PC-9 (cell line): ENCODE data around the gene YTHDF2. TPM values are rescaled to one million over a fixed set of nuclear protein-coding genes. Genes with fewer than 3 reads are reported as not detected.

Source experiments
- BruUV-seq: library from RNA; stranded (reverse); fragments of 400-500 nt; replicated peaks from 2 replicates; lab custom pipeline; 2021; lab: Mats Ljungman, UMichigan
- CTCF ChIA-PET: fragments of 300-600 bp; sonication (Branson Sonifier 250); formaldehyde crosslinking; loops from one replicate; lab custom pipeline; 2022; ENCODE audit warnings: antibody characterized with exemption; lab: Charles Lee
- POLR2A ChIA-PET: fragments of 300-600 bp; sonication (Branson Sonifier 250); formaldehyde crosslinking; loops from one replicate; lab custom pipeline; 2022; ENCODE audit warnings: antibody characterized with exemption; ENCODE audit not compliant: unreplicated experiment; lab: Charles Lee
- DNase-seq, 2 experiments: peaks; one replicate each; pipeline versions ENCODE4 v3.0.0 to v3.0.0-alpha.2; 2015 to 2022; ENCODE audit warnings: mixed read lengths in 1 of 2
- H2AFZ ChIP-seq: fragments of 200-600 bp; sonication (generic); 2 replicates; pipeline ENCODE4 v1.8.1; 2017; ENCODE audit warnings: antibody characterized with exemption
- H3F3A ChIP-seq: fragments of 200-600 bp; sonication (generic); 2 replicates; pipeline ENCODE4 v1.8.1; 2017; ENCODE audit warnings: antibody characterized with exemption, mild to moderate bottlenecking, low read depth; ENCODE audit not compliant: insufficient read depth
- H3K27ac ChIP-seq: fragments of 200-600 bp; sonication (generic); 2 replicates; pipeline ENCODE4 v1.6.1; 2016; ENCODE audit warnings: mixed run types
- H3K27me3 ChIP-seq: fragments of 200-600 bp; sonication (generic); 2 replicates; pipeline ENCODE4 v1.6.1; 2016; ENCODE audit warnings: low read depth, mixed run types; ENCODE audit not compliant: insufficient read depth
- H3K36me3 ChIP-seq: fragments of 200-600 bp; sonication (generic); 2 replicates; pipeline ENCODE4 v1.6.1; 2016; ENCODE audit warnings: low read depth, mixed run types
- H3K4me1 ChIP-seq: fragments of 200-600 bp; sonication (generic); replicated peaks from 2 replicates; pipeline ENCODE4 v1.6.1; 2016; ENCODE audit warnings: mixed run types; ENCODE audit not compliant: insufficient read depth
- H3K4me2 ChIP-seq: fragments of 200-600 bp; sonication (generic); 2 replicates; pipeline ENCODE4 v1.6.1; 2017; ENCODE audit warnings: mixed run types
- H3K4me3 ChIP-seq: fragments of 200-600 bp; sonication (generic); 2 replicates; pipeline ENCODE4 v1.6.1; 2016; ENCODE audit warnings: mixed run types
- H3K79me2 ChIP-seq: fragments of 200-600 bp; sonication (generic); 2 replicates; pipeline ENCODE4 v1.6.1; 2017; ENCODE audit warnings: low read depth, mixed run types
- H3K9me2 ChIP-seq: fragments of 200-600 bp; sonication (generic); 2 replicates; pipeline ENCODE4 v1.8.1; 2017; ENCODE audit warnings: mild to moderate bottlenecking; ENCODE audit not compliant: insufficient read depth
- H3K9me3 ChIP-seq: fragments of 200-600 bp; sonication (generic); 2 replicates; pipeline ENCODE4 v1.8.1; 2016; ENCODE audit warnings: low read depth; ENCODE audit not compliant: insufficient read depth
- H4K20me1 ChIP-seq: fragments of 200-600 bp; sonication (generic); 2 replicates; pipeline ENCODE4 v1.8.1; 2017; ENCODE audit not compliant: insufficient read depth
- EZH2 ChIP-seq: fragments of 200-600 bp; sonication (generic); IDR thresholded peaks from 2 replicates; pipeline ENCODE4 v1.8.0; 2017; ENCODE audit warnings: antibody characterized with exemption, low read depth
- intact Hi-C: fragments of 100-400 bp; cut with micrococcal nuclease; formaldehyde crosslinking; loops from one replicate; pipeline ENCODE4 v1.10.0; 2022; ENCODE audit not compliant: unreplicated experiment
- total RNA-seq: library from RNA; stranded (reverse); gene quantifications from 2 replicates; pipeline ENCODE4 v1.2.3, GENCODE V29; 2021
- TF ChIP-seq, protein P1 (sequence below): fragments of 200-600 bp; sonication (generic); conservative IDR thresholded peaks from 2 replicates; pipeline ENCODE4 v1.6.1; 2017; ENCODE audit warnings: mixed run types, antibody characterized with exemption, mild to moderate bottlenecking, moderate library complexity

The YTHDF2 gene
- total RNA-seq, 1 experiment from 2014 or later, result 63.4 TPM

DNA sequence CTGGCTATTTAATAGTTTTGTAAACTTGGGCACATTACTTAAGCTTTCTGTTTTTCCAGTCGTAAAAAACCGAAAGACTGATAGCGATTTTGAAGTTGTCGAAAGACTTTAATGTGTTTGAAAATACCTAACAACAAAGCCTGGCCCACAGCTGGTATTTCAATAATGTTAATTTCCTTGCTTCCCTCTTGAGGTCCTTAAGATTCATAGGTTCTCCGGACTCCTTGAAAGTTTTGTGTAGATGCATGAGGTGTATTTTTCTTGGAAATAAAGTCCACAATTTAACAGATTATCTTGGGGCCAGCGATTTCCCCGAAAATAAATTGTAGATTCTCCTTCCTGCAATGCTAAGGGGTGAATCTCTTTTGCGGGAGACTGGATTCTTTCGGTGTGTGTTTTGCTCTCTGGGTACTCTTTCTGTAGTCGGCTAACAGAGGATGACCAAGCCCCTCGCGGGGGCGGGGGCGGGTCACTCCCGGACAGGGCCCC is 735 bp upstream of the YTHDF2 start:
- peaks cover 14% of the 10 kb centered on the region; the same call in 1 of the 2 replicates for H3F3A ChIP-seq
- H3K9me3 ChIP-seq, result no peaks in the 10 kb centered on the region
- intact Hi-C loops, result loop anchor here (1.0 kb wide), 2 partner anchors 87 to 93 kb away; partner anchors contain the start of gene TAF12
- H3K4me3 ChIP-seq, result peak overlapping the region; percentile 82
- BruUV-seq, result TSS peak; percentile 86
- H2AFZ ChIP-seq, result peak overlapping the region; percentile 90
- peaks cover 42% of the 10 kb centered on the region for H3K79me2 ChIP-seq
- H3K9me2 ChIP-seq, result no peaks in the 10 kb centered on the region
- no peak for TF ChIP-seq EZH2
- peaks cover 26% of the 10 kb centered on the region for H4K20me1 ChIP-seq
- H3K27me3 ChIP-seq, result no peaks in the 10 kb centered on the region
- peaks cover 25% of the 10 kb centered on the region for H3K4me1 ChIP-seq
- POLR2A ChIA-PET, result interaction anchor here (0.5 to 1.9 kb wide), 7 partner anchors 18 to 298 kb away, joined by 3 to 45 read pairs (median 19); partner anchors contain the start of genes RNU11 and TAF12
- no peak for DNase-seq
- H3K36me3 ChIP-seq, result peaks cover 13% of the 10 kb centered on the region
- H3K27ac ChIP-seq, result peak overlapping the region; percentile 74
- CTCF ChIA-PET, result interaction anchor here (0.6 to 1.3 kb wide), 9 partner anchors 11 to 141 kb away, joined by 3 to 23 read pairs (median 5); partner anchors contain the start of genes GMEB1 and RNU11
- H3K4me2 ChIP-seq, result peak overlapping the region; percentile 80

DNA sequence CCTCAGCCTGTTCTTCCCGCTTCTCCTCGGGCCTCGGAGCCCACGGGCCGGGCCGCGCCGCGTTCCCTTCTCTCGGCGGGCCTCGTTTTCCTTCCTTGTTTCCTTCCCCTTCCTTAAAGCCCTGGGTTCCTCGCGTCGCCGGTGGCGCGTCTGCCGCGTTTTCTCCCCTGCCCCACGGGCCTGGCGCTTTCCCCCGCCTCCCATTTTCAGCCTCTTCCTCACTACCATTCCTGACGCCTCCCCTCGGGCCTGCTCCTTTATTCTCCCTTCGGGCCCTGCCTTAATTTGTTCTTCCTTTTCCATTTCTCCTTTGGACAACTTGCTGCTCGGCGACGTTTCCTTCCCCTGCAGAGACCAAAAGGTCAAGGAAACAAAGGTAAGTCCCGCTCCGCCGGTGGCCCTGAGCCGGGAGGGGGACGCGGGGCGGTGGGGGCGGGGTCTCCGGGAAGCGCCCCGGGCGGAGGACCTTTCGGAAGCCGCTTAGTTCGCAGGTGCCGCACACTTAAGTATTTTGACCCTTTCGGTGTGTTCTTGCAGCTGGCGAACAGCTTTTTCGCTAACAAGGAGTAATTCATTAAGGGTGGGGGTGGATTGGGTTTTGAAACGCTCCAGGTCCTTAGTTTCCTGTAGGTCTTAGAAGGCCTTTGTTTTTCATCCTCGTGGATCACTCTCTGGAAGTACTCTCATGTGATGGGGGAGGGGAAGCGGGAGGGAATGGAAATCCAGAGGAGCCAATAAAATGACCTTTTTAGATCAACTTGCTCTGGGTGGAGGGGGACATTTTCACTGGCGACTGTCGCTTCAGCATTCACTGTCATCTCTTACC is 780 bp downstream of the YTHDF2 start:
- peaks cover 20% of the 10 kb centered on the region for H3K36me3 ChIP-seq
- peak overlapping the region; percentile 82 for H3K4me3 ChIP-seq
- peaks cover 40% of the 10 kb centered on the region for H4K20me1 ChIP-seq
- intact Hi-C loops, result no loop called here
- no peaks in the 10 kb centered on the region for H3K27me3 ChIP-seq
- no peaks in the 10 kb centered on the region for H3K9me3 ChIP-seq
- peak overlapping the region; percentile 77 for H2AFZ ChIP-seq
- H3K79me2 ChIP-seq, result peaks cover 56% of the 10 kb centered on the region
- peak overlapping the region; percentile 80 for H3K4me2 ChIP-seq
- DNase-seq, result peak; percentile 35 to 37
- no peak for TF ChIP-seq EZH2
- TF ChIP-seq, protein P1, sequence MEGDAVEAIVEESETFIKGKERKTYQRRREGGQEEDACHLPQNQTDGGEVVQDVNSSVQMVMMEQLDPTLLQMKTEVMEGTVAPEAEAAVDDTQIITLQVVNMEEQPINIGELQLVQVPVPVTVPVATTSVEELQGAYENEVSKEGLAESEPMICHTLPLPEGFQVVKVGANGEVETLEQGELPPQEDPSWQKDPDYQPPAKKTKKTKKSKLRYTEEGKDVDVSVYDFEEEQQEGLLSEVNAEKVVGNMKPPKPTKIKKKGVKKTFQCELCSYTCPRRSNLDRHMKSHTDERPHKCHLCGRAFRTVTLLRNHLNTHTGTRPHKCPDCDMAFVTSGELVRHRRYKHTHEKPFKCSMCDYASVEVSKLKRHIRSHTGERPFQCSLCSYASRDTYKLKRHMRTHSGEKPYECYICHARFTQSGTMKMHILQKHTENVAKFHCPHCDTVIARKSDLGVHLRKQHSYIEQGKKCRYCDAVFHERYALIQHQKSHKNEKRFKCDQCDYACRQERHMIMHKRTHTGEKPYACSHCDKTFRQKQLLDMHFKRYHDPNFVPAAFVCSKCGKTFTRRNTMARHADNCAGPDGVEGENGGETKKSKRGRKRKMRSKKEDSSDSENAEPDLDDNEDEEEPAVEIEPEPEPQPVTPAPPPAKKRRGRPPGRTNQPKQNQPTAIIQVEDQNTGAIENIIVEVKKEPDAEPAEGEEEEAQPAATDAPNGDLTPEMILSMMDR, result no peak
- ChIA-PET POLR2A (interaction anchor here (0.5 to 1.9 kb wide), 13 partner anchors 14 to 698 kb away, joined by 3 to 45 read pairs (median 16); partner anchors contain the start of genes RNU11 and TAF12), CTCF (interaction anchor here (0.5 to 1.3 kb wide), 17 partner anchors 12 to 543 kb away, joined by 3 to 26 read pairs (median 7); partner anchors contain the start of genes GMEB1, RNU11, SRSF4 and TAF12)
- H3F3A ChIP-seq, result peaks cover 14% of the 10 kb centered on the region; the same call in 1 of the 2 replicates
- peak overlapping the region; percentile 74 for H3K27ac ChIP-seq
- no peaks in the 10 kb centered on the region for H3K9me2 ChIP-seq
- no TSS peak for BruUV-seq
- H3K4me1 ChIP-seq, result peaks cover 25% of the 10 kb centered on the region

DNA sequence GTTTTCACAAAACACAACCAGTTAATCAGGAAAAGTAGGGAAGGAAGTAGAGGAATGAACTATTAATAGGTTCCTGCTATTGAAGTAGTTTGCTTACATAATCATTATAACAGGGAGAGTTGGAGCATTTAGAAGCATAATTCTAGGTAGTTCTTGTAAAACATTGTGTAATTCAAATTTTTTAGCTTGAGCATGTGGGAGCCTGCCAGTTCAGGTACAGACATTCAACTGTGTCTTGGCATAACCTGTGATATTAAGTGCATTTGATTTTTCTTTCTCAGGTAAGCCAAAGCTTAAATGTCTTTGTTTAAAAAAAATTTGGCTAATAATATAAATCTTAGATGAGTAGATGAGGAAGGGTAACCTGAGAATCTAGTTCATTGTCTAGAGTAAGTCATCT is 3.4 kb downstream of the YTHDF2 start:
- peaks cover 33% of the 10 kb centered on the region for H3K36me3 ChIP-seq
- peaks cover 25% of the 10 kb centered on the region for H3K4me1 ChIP-seq
- BruUV-seq, result no TSS peak
- peaks cover 21% of the 10 kb centered on the region for H3F3A ChIP-seq
- no peak overlapping the region for H3K4me3 ChIP-seq
- H3K4me2 ChIP-seq, result peak overlapping the region; percentile 17
- peaks cover 59% of the 10 kb centered on the region for H4K20me1 ChIP-seq
- no peak overlapping the region for H2AFZ ChIP-seq
- ChIA-PET CTCF (no interaction called here), POLR2A (no interaction called here)
- H3K27ac ChIP-seq, result no peak overlapping the region
- no peaks in the 10 kb centered on the region for H3K27me3 ChIP-seq
- H3K79me2 ChIP-seq, result peaks cover 82% of the 10 kb centered on the region
- TF ChIP-seq, protein P1, result no peak
- no peak for TF ChIP-seq EZH2
- intact Hi-C loops, result no loop called here
- no peaks in the 10 kb centered on the region for H3K9me3 ChIP-seq
- H3K9me2 ChIP-seq, result no peaks in the 10 kb centered on the region
- no peak for DNase-seq
